Measurements from ENCODE around the gene SCRN1.
"Not testable (repeated sequence)": the region's sequence is repeated elsewhere in the genome, so short reads cannot be mapped to it uniquely, and the experiment has no call there.

The SCRN1 gene

GRCh38 chr7:29969738-29970137, 19.9 kb downstream of the SCRN1 start:
- DNase-seq = no peak
- Mint-ChIP-seq H3K27ac (no peak overlapping the region), H3K4me1 (peaks cover 13% of the 10 kb centered on the region), H3K36me3 (no peaks in the 10 kb centered on the region), H3K9me3 (no peaks in the 10 kb centered on the region), H3K4me3 (no peak overlapping the region), H3K27me3 (peaks cover 37% of the 10 kb centered on the region)
- CTCF ChIA-PET = interaction anchor here (1.1 to 1.6 kb wide), 3 partner anchors 8 to 14 kb away, joined by 3 to 6 read pairs (median 4); no protein-coding TSS in a partner anchor

DNA sequence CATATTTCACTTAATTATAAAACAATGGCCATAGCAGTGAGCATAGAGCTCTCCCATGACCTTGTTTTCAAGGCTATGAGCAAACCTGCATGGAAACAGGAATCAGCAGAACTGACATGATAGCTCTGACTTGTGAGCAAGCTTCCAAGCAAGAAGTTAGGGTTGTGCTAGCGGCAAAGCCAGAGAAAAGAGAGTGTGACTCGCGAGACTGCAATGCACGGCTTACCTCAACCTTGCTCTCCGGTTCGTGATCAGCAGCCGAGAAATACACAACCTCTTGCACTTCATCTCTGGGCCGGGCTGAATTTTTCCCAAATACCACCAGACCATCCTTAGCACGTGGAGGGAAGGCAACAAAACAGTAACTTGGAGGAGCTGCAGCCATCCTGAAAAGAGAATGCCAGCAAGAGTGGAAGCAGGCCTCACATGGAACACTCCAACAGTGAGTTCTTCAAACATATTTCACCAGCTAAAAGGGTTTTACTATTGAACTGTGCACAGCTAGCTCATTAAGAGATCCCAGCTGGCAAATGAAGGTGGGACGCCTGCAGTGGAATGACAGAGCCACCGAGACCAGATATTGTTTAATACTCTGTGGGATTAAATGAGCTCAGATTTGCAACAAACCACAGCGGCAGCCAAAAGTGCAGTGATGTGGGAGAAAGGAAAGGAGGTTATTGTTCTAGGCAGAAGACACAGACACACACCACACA, 20.8 kb downstream of the SCRN1 start:
- CTCF ChIA-PET = interaction anchor here (1.1 to 1.6 kb wide), 3 partner anchors 8 to 13 kb away, joined by 3 to 6 read pairs (median 4); no protein-coding TSS in a partner anchor
- H3K4me1 Mint-ChIP-seq = peaks cover 13% of the 10 kb centered on the region
- no peaks in the 10 kb centered on the region for H3K9me3 Mint-ChIP-seq
- no peak overlapping the region for H3K4me3 Mint-ChIP-seq
- H3K27ac Mint-ChIP-seq = no peak overlapping the region
- DNase-seq = no peak
- H3K36me3 Mint-ChIP-seq = no peaks in the 10 kb centered on the region
- H3K27me3 Mint-ChIP-seq = peaks cover 37% of the 10 kb centered on the region

- Mint-ChIP-seq H3K27ac (no peak overlapping the region), H3K4me1 (peaks cover 11% of the 10 kb centered on the region), H3K9me3 (no peaks in the 10 kb centered on the region), H3K36me3 (no peaks in the 10 kb centered on the region), H3K27me3 (peaks cover 27% of the 10 kb centered on the region), H3K4me3 (no peak overlapping the region)
- no peak for DNase-seq
- CTCF ChIA-PET = interaction anchor here (0.9 kb wide), 1 partner anchor 599 kb away, joined by 3 read pairs; no protein-coding TSS in a partner anchor
These were observed 24.6 kb downstream of the SCRN1 start for GRCh38 chr7:29965030-29965429.

DNA sequence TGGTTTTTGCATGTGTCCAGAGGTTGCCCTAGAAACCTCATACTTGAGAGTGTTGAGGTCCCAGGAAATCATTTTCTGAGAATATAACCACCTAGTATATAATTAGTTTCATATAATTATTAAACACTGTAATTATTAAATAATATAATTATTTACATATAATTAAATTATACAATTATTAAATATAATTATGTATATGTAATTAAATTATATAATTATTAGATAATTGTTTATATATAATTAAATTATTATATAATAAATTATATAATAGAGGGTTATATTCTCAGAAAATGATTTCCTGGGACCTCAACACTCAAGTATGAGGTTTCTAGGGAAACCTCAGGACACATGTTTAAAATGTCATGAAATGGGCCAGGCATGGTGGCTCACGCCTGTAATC, 27.6 kb downstream of the SCRN1 start:
- no peaks in the 10 kb centered on the region for H3K36me3 Mint-ChIP-seq
- H3K27ac Mint-ChIP-seq = no peak overlapping the region
- H3K27me3 Mint-ChIP-seq = peaks cover 20% of the 10 kb centered on the region
- H3K4me1 Mint-ChIP-seq = peaks cover 2% of the 10 kb centered on the region
- no peak overlapping the region for H3K4me3 Mint-ChIP-seq
- H3K9me3 Mint-ChIP-seq = no peaks in the 10 kb centered on the region
- CTCF ChIA-PET = no interaction called here
- no peak for DNase-seq

DNA sequence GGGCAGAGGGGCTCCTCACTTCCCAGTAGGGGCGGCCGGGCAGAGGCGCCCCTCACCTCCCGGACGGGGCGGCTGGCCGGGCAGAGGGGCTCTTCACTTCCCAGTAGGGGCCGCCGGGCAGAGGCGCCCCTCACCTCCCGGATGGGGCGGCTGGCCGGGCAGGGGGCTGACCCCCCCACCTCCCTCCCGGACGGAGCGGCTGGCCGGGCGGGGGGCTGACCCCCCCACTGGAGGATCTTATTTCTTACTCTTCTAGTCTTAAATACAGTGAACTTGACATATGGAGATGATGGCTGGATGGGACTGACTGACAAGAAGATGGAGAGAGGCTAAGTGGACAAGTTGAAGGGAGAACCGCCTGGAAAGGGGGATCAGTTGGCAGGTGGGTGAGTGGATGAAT, 28.0 kb downstream of the SCRN1 start:
- CTCF ChIA-PET, H3K27ac Mint-ChIP-seq: not testable (repeated sequence)
- peaks cover 20% of the 10 kb centered on the region for H3K27me3 Mint-ChIP-seq

GRCh38 chr7:29958667-29959358, 30.8 kb downstream of the SCRN1 start:
- H3K9me3 Mint-ChIP-seq = no peaks in the 10 kb centered on the region
- no peak for DNase-seq
- no peak overlapping the region for H3K4me3 Mint-ChIP-seq
- H3K27ac Mint-ChIP-seq = no peak overlapping the region
- CTCF ChIA-PET = interaction anchor here (1.3 to 2.3 kb wide), 2 partner anchors 10 to 103 kb away, joined by 4 to 7 read pairs; no protein-coding TSS in a partner anchor
- H3K27me3 Mint-ChIP-seq = peaks cover 12% of the 10 kb centered on the region
- peaks cover 23% of the 10 kb centered on the region for H3K4me1 Mint-ChIP-seq
- H3K36me3 Mint-ChIP-seq = no peaks in the 10 kb centered on the region

More for the DNA sequence above, 28.0 kb downstream of the SCRN1 start:
- not testable (repeated sequence) for H3K36me3 Mint-ChIP-seq, H3K4me3 Mint-ChIP-seq, DNase-seq, H3K4me1 Mint-ChIP-seq, H3K9me3 Mint-ChIP-seq

DNA sequence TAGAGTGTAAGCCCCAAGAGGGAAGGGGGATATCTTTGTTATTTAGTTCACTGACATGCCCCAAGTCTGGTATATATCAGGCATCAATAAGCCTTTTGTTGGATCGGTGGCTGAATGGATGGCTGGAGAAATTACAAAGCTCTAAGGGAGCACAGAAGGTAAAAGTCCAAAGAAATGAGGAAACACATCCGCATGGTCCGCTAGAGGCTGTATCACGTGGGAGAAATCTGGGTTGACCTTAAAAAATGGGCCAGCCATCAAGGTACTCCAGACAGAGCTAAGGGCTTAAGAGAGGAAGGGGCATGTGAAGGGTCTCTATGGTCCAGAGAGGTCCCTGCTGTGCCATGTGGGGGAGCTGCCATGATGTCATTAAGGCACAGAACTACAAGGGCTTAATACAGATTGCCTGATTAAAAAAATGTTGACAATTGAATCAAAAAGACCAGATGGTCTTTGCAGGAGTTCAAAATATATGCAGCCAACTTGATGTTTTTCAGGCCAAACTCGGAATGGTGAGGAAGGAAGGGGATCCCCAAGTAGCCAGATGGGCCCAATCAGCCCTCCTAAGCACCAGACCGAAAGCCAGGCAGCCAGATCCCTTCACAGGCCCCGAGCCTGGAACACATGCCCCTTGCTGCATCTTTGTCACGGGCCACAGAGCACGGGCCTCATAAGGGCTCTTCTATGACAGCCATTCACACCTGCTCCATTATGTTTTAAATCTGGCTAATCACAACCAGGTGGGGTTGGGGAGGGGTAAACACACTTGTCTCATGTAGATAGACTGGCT, 31.9 kb downstream of the SCRN1 start:
- CTCF ChIA-PET = interaction anchor here (1.3 to 2.3 kb wide), 2 partner anchors 11 to 104 kb away, joined by 4 to 7 read pairs; no protein-coding TSS in a partner anchor
- peaks cover 23% of the 10 kb centered on the region for H3K4me1 Mint-ChIP-seq

GRCh38 chr7:29956487-29956836, 33.1 kb downstream of the SCRN1 start:
- no peak for DNase-seq
- H3K9me3 Mint-ChIP-seq = no peaks in the 10 kb centered on the region
- no peaks in the 10 kb centered on the region for H3K36me3 Mint-ChIP-seq
- H3K4me3 Mint-ChIP-seq = no peak overlapping the region
- no peak overlapping the region for H3K27ac Mint-ChIP-seq
- H3K27me3 Mint-ChIP-seq = peaks cover 12% of the 10 kb centered on the region
- CTCF ChIA-PET = interaction anchor here (0.5 to 1.5 kb wide), 4 partner anchors 13 to 156 kb away, joined by 3 to 6 read pairs (median 3); no protein-coding TSS in a partner anchor
- H3K4me1 Mint-ChIP-seq = peaks cover 23% of the 10 kb centered on the region

More for the DNA sequence above, 31.9 kb downstream of the SCRN1 start:
- Mint-ChIP-seq H3K27ac (no peak overlapping the region), H3K4me3 (no peak overlapping the region), H3K36me3 (no peaks in the 10 kb centered on the region), H3K27me3 (peaks cover 12% of the 10 kb centered on the region), H3K9me3 (no peaks in the 10 kb centered on the region)
- no peak for DNase-seq

- H3K27me3 Mint-ChIP-seq = peaks cover 12% of the 10 kb centered on the region
These were observed 33.7 kb downstream of the SCRN1 start for GRCh38 chr7:29955799-29956486.

GRCh38 chr7:29955075-29955792, 34.4 kb downstream of the SCRN1 start:
- Mint-ChIP-seq H3K36me3 (no peaks in the 10 kb centered on the region), H3K4me3 (no peak overlapping the region), H3K4me1 (peaks cover 23% of the 10 kb centered on the region), H3K27ac (peak overlapping the region; percentile 51), H3K9me3 (peaks cover 6% of the 10 kb centered on the region), H3K27me3 (peaks cover 12% of the 10 kb centered on the region)
- CTCF ChIA-PET = interaction anchor here (0.7 to 1.5 kb wide), 3 partner anchors 14 to 106 kb away, joined by 3 read pairs; no protein-coding TSS in a partner anchor
- DNase-seq = no peak

More at GRCh38 chr7:29955799-29956486, 33.7 kb downstream of the SCRN1 start:
- peaks cover 23% of the 10 kb centered on the region for H3K4me1 Mint-ChIP-seq
- peak overlapping the region; percentile 51 for H3K27ac Mint-ChIP-seq
- peaks cover 3% of the 10 kb centered on the region for H3K9me3 Mint-ChIP-seq
- DNase-seq = peak; percentile 50
- H3K4me3 Mint-ChIP-seq = no peak overlapping the region
- H3K36me3 Mint-ChIP-seq = no peaks in the 10 kb centered on the region
- CTCF ChIA-PET = interaction anchor here (0.5 to 1.5 kb wide), 5 partner anchors 13 to 156 kb away, joined by 3 to 6 read pairs (median 3); no protein-coding TSS in a partner anchor

GRCh38 chr7:29953726-29954347, 35.8 kb downstream of the SCRN1 start:
- no peak overlapping the region for H3K27ac Mint-ChIP-seq
- peaks cover 23% of the 10 kb centered on the region for H3K4me1 Mint-ChIP-seq
- CTCF ChIA-PET = no interaction called here
- H3K36me3 Mint-ChIP-seq = no peaks in the 10 kb centered on the region
- H3K27me3 Mint-ChIP-seq = peaks cover 7% of the 10 kb centered on the region
- peaks cover 6% of the 10 kb centered on the region for H3K9me3 Mint-ChIP-seq
- H3K4me3 Mint-ChIP-seq = no peak overlapping the region
- DNase-seq = no peak

DNA sequence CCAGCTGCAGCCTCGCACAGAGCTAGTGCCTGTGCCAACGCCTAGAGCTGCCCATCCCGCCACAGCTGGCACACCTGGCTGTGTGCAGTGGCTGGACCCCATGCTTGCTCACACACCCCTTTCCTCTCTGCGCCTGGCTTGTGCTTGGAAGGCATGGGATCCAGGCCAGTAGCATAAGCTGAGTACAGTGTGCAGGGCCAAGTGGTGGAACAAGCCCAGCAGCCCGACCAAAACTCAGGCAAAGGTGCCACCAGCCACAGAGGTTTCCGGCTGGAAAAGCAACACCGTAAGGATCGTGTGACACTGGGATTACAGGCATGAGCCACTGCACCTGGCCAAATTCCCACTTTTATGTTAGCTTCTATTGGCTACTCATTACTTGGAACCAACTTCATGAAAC, 38.4 kb downstream of the SCRN1 start:
- Mint-ChIP-seq H3K27me3 (peaks cover 10% of the 10 kb centered on the region), H3K27ac (peak overlapping the region; percentile 29), H3K9me3 (peaks cover 6% of the 10 kb centered on the region), H3K4me1 (peaks cover 14% of the 10 kb centered on the region), H3K36me3 (no peaks in the 10 kb centered on the region), H3K4me3 (no peak overlapping the region)
- no peak for DNase-seq
- CTCF ChIA-PET = interaction anchor here (1.2 kb wide), 1 partner anchor 111 kb away, joined by 3 read pairs; no protein-coding TSS in a partner anchor
